ENCODE measurements around the gene NREP. TPM values are rescaled to one million over a fixed set of nuclear protein-coding genes. Genes with fewer than 3 reads are reported as not detected.

NREP gene
- total RNA-seq, 1 donor from 2014 or later: 27.5 TPM

DNA sequence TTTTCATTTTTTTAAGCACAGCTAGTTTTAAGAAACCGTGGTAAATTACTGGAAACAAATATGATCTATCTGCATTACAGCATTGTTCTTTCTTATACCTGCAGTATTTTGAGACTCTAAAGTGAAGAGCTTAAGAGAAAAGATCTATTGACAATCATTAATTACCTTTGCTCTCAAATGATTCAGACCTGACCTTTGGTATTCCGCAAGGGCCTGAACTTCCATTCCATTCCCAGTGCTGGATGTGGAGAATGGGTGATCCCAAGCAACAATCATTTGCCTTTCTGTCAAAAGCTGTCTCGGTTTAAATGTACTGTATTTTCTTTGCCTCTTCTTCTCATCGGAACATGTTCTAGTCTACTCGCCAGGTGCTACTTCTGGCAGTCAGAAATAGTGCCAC lies 18.9 kb downstream of the NREP start:
- H3K4me3 ChIP-seq: no peak overlapping the region
- no peaks in the 10 kb centered on the region for H3K27me3 ChIP-seq (ENCODE audit: low read depth)
- no peak overlapping the region for H3K27ac ChIP-seq (replicated peaks)
- DNase-seq: no peak
- TF ChIP-seq, protein P1, sequence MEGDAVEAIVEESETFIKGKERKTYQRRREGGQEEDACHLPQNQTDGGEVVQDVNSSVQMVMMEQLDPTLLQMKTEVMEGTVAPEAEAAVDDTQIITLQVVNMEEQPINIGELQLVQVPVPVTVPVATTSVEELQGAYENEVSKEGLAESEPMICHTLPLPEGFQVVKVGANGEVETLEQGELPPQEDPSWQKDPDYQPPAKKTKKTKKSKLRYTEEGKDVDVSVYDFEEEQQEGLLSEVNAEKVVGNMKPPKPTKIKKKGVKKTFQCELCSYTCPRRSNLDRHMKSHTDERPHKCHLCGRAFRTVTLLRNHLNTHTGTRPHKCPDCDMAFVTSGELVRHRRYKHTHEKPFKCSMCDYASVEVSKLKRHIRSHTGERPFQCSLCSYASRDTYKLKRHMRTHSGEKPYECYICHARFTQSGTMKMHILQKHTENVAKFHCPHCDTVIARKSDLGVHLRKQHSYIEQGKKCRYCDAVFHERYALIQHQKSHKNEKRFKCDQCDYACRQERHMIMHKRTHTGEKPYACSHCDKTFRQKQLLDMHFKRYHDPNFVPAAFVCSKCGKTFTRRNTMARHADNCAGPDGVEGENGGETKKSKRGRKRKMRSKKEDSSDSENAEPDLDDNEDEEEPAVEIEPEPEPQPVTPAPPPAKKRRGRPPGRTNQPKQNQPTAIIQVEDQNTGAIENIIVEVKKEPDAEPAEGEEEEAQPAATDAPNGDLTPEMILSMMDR (IDR thresholded peaks at IDR 0.05; ENCODE audit: borderline replicate concordance): no peak
- peaks cover 82% of the 10 kb centered on the region for H3K4me1 ChIP-seq
- intact Hi-C loops (cut with micrococcal nuclease): no loop called here
- H3K9me3 ChIP-seq (replicated peaks): no peaks in the 10 kb centered on the region
- H3K36me3 ChIP-seq: peaks cover 1% of the 10 kb centered on the region

DNA sequence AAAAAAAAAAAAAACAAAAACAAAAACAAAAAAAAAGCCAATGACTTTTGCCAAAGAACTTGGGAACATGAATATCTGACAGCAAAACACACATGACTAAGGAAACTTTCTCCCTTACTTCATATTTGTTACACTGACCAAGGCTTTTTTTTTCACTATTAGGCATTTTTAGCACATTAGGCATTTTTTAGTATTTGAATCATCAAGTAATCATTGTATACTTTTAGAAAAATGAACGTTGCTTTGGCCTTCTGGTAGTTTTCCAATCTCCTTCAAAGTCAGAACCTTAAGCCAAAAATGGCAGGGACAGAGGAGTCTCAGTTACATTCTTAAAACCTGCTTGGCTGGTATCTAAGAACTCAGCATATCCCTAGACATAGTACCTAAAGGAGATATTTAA lies 19.3 kb downstream of the NREP start:
- H3K4me1 ChIP-seq: peaks cover 82% of the 10 kb centered on the region
- no peak overlapping the region for H3K27ac ChIP-seq (replicated peaks)
- no peak for DNase-seq
- H3K27me3 ChIP-seq (ENCODE audit: low read depth): no peaks in the 10 kb centered on the region
- H3K9me3 ChIP-seq (replicated peaks): no peaks in the 10 kb centered on the region
- TF ChIP-seq, protein P1 (IDR thresholded peaks at IDR 0.05; ENCODE audit: borderline replicate concordance): no peak
- H3K4me3 ChIP-seq: no peak overlapping the region
- intact Hi-C loops (cut with micrococcal nuclease): no loop called here
- peaks cover 5% of the 10 kb centered on the region for H3K36me3 ChIP-seq

GRCh38 chr5:111735583-111736270 lies 21.3 kb downstream of the NREP start:
- Histone ChIP-seq H3K27me3 (ENCODE audit: low read depth) (no peaks in the 10 kb centered on the region), H3K4me3 (no peak overlapping the region), H3K9me3 (replicated peaks) (no peaks in the 10 kb centered on the region), H3K27ac (replicated peaks) (no peak overlapping the region), H3K36me3 (peaks cover 15% of the 10 kb centered on the region), H3K4me1 (peaks cover 66% of the 10 kb centered on the region)
- TF ChIP-seq, protein P1 (IDR thresholded peaks at IDR 0.05; ENCODE audit: borderline replicate concordance): no peak
- intact Hi-C loops (cut with micrococcal nuclease): no loop called here
- peak; percentile 39 for DNase-seq

DNA sequence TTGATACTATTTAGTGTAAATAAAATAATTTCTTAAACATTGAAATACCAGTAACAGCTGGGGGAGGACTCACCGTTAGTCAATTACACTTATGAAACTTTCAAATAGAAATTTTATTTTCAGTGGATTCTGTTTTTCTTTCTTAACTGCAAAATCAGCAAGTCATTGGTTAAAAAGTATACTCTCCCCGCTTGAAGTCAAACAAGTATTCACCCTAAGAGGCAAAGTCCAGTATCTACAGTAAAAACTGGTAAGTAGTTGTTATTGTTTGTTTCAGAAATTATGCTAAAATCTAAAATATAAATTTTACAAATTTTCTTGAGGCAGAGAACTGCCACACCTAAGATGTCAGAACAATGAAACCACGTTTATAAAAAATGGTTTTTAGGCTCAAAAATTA lies 22.4 kb downstream of the NREP start:
- H3K36me3 ChIP-seq: peaks cover 20% of the 10 kb centered on the region
- peaks cover 64% of the 10 kb centered on the region for H3K4me1 ChIP-seq
- DNase-seq: no peak
- H3K4me3 ChIP-seq: no peak overlapping the region
- intact Hi-C loops (cut with micrococcal nuclease): no loop called here
- TF ChIP-seq, protein P1 (IDR thresholded peaks at IDR 0.05; ENCODE audit: borderline replicate concordance): no peak
- H3K27me3 ChIP-seq (ENCODE audit: low read depth): no peaks in the 10 kb centered on the region
- H3K27ac ChIP-seq (replicated peaks): peak overlapping the region; percentile 25
- H3K9me3 ChIP-seq (replicated peaks): no peaks in the 10 kb centered on the region

GRCh38 chr5:111734013-111734412 lies 23.0 kb downstream of the NREP start:
- TF ChIP-seq, protein P1 (IDR thresholded peaks at IDR 0.05; ENCODE audit: borderline replicate concordance): no peak
- no peak for DNase-seq
- no peaks in the 10 kb centered on the region for H3K9me3 ChIP-seq (replicated peaks)
- peaks cover 58% of the 10 kb centered on the region for H3K4me1 ChIP-seq
- no peaks in the 10 kb centered on the region for H3K27me3 ChIP-seq (ENCODE audit: low read depth)
- H3K27ac ChIP-seq (replicated peaks): peak overlapping the region; percentile 25
- peaks cover 26% of the 10 kb centered on the region for H3K36me3 ChIP-seq
- intact Hi-C loops (cut with micrococcal nuclease): no loop called here
- no peak overlapping the region for H3K4me3 ChIP-seq
